Fibroblast of lung (primary cell): Measurements from ENCODE around the gene PLCXD1.

Experiments used
- EZH2 ChIP-seq: IDR thresholded peaks from 2 replicates; pipeline ENCODE4 v1.5.1; 2012; ENCODE audit warnings: low read length, control low read depth, mild to moderate bottlenecking; ENCODE audit errors: missing control alignments
- TF ChIP-seq, protein P1 (sequence below), 2 donors: IDR thresholded peaks in 1 of 2; conservative IDR thresholded peaks in 1 of 2; 1 replicate in 1 of 2; 2 replicates in 1 of 2; pipeline ENCODE4 v1.5.1; 2011 to 2012; ENCODE audit warnings: low read length in 2 of 2, control low read depth in 1 of 2, inconsistent platforms in 1 of 2, low read depth in 1 of 2, mild to moderate bottlenecking in 1 of 2

DNA sequence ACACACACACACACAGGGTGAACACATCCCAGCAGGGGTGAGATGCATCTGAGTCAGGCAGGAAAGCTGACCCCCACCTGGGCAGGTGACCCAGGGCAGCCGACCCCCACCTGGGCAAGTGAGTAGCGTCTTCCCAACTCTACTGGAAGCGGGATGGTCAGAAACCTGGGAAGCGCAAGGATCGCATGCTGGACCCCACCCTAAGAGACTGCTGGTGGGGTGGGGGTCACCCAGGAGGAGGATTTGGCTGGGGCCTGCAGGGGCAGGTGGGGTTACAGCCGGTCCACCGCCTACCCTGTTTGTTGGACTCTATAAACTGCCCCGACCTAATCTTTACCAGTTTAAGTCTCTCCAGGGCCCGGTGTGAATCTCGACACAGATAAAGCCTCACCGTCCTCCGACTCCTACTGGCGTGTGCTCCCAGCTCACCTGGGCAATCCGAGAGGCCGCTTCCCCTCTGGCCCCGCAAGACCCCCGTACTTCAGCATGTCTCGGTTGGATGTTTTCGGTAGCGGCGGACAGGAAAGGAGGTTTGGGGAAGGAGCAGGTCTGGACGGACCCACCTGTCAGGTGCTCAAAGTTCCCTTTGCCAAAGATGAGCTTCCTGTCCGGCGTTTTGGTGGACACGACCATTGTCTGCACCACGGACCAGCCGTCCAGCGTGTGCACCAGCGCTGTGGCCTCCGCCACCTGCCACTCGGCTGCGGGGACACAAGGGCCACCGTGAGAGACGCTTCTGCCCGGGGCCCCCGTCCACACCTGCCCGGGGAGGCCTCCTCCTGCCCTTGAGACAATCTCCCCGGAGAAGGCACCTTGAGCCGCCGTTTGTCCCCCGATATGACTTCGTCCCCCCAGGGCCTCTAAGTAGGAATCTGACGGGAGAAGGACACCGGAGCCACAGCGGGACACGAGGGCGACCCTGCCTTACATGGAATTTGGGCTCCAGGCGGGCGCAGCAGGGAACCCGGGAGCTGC, 35.5 kb downstream of the PLCXD1 start:
- TF ChIP-seq, protein P1, sequence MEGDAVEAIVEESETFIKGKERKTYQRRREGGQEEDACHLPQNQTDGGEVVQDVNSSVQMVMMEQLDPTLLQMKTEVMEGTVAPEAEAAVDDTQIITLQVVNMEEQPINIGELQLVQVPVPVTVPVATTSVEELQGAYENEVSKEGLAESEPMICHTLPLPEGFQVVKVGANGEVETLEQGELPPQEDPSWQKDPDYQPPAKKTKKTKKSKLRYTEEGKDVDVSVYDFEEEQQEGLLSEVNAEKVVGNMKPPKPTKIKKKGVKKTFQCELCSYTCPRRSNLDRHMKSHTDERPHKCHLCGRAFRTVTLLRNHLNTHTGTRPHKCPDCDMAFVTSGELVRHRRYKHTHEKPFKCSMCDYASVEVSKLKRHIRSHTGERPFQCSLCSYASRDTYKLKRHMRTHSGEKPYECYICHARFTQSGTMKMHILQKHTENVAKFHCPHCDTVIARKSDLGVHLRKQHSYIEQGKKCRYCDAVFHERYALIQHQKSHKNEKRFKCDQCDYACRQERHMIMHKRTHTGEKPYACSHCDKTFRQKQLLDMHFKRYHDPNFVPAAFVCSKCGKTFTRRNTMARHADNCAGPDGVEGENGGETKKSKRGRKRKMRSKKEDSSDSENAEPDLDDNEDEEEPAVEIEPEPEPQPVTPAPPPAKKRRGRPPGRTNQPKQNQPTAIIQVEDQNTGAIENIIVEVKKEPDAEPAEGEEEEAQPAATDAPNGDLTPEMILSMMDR (conservative IDR thresholded peaks at IDR 0.05 in 1 of 2, IDR thresholded peaks at IDR 0.05 in 1 of 2; ENCODE audit: low read depth in 1 of 2, low read length in 2 of 2) = no peak
- TF ChIP-seq EZH2 = no peak
